GM19395 (cell line): Measurements from ENCODE around the gene DBF4.
"Not testable (repeated sequence)": the region's sequence is repeated elsewhere in the genome, so short reads cannot be mapped to it uniquely, and the experiment has no call there.

ENCODE experiments used
- ATAC-seq: cut with Tn5 transposase; IDR thresholded peaks from one replicate; pipeline ENCODE4 v1.9.1; 2021; ENCODE audit warnings: mild to moderate bottlenecking, moderate library complexity; ENCODE audit not compliant: unreplicated experiment

Gene DBF4

GRCh38 chr7:87878208-87878735 is 2.0 kb downstream of the DBF4 start:
- no peak for ATAC-seq

DNA sequence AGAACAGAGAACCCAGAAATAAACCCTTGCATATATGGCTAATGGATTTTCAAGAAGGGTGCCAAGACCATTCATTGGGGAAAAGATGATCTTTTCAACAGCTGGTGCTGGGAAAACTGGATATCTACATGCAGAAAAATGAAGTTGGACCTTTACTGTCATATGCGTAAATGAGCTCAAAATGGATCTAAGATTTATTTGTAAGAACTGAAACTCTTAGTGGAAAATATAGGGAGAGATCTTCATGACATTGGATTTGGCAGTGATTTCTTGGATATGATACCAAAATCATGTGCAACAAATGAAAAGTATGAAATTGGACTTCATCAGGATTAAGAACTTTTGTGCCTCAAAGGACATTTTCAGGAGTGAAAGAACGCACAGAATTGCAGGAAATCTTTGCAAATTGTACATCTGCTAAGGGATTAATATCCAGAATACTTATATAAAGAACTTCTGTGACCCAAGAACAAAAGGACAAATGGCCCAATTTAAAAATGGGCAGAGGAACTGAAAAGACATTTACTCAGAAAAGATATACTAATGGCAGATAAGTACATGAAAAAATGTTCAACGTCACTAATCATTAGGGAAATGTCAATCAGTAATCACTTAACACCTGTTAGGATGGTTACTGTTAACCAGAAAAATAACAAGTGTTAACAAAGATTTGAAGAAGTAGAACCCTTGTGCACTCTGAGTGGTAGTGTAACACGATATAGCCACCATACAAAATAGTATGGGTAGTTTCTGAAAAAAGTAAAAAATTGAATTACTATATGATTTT is 6.1 kb downstream of the DBF4 start:
- no peak for ATAC-seq

DNA sequence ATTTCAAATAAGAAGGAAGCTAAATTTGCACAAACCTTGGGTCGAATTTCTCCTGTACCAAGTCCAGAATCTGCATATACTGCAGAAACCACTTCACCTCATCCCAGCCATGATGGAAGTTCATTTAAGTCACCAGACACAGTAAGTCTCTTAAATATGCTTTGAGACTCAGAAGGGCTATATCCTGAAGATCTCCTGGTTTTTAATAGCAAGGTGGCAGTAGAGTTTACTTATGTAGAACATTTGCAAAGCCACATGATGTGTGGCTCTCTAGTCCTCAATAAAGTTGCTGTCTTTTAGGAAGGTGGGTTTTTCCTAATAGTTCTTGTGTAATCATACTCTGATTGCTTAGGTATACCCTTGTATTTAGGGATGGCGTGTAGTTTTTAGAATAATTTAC is 8.7 kb downstream of the DBF4 start:
- ATAC-seq = no peak

GRCh38 chr7:87886875-87887274 is 10.6 kb downstream of the DBF4 start:
- ATAC-seq = no peak

DNA sequence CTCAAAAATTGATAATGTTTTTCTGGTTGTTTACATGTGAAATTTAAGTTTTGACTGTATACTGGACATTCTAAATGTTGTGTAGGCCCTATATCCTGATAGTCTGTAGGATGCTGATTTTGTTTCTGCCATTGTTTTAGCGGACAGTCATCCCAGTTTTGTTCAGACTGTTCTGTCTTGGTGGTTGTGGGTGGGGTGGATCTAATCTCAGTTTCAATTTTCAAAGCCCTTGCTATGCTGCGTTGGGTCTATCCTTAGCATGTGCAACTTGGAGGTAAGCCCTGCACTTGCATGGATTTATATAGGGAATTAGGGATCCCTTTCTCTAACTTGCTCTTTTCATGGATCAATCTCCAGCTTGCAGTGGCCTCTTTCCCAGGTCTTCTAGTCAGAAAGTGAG is 19.1 kb downstream of the DBF4 start:
- ATAC-seq = no peak

DNA sequence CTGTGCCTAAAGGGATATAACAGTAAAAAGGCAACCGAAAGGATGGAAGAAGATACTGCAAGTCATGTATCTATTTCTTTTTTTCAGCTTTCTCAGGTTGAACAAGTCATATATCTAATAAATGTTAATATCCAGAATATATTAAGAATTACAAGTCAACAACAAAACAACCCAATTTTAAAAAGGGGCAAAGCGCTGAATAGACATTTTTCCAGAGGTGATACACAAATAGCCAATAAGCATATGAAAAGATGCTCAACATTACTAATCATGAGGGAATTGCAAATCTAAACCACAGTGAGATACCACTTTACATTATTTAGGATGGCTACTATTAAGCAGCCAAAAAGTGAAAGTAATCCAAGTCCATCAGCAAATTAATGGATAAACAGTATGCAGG is 23.0 kb downstream of the DBF4 start:
- no peak for ATAC-seq

DNA sequence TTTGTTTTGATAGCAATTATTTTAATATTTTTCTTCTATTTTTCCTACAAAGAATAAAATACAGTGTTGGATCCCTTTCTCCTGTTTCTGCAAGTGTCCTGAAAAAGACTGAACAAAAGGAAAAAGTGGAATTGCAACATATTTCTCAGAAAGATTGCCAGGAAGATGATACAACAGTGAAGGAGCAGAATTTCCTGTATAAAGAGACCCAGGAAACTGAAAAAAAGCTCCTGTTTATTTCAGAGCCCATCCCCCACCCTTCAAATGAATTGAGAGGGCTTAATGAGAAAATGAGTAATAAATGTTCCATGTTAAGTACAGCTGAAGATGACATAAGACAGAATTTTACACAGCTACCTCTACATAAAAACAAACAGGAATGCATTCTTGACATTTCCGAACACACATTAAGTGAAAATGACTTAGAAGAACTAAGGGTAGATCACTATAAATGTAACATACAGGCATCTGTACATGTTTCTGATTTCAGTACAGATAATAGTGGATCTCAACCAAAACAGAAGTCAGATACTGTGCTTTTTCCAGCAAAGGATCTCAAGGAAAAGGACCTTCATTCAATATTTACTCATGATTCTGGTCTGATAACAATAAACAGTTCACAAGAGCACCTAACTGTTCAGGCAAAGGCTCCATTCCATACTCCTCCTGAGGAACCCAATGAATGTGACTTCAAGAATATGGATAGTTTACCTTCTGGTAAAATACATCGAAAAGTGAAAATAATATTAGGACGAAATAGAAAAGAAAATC is 31.0 kb downstream of the DBF4 start:
- ATAC-seq = not testable (repeated sequence)

DNA sequence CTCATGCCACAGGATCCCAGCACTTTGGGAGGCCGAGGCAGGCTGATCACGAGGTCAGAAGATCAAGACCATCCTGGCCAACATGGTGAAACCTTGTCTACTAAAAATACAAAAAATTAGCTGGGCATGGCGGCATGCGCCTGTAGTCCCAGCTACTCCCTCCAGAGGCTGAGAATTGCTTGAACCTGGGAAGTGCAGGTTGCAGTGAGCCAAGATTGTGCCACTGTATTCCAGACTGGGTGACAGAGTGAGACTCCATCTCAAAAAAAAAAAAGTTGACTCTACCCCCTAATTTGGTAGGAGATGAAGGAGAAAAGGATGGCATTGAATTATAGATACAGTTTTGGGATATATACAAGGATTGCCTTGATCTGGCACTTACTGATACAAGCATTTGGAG is 32.5 kb downstream of the DBF4 start:
- not testable (repeated sequence) for ATAC-seq

DNA sequence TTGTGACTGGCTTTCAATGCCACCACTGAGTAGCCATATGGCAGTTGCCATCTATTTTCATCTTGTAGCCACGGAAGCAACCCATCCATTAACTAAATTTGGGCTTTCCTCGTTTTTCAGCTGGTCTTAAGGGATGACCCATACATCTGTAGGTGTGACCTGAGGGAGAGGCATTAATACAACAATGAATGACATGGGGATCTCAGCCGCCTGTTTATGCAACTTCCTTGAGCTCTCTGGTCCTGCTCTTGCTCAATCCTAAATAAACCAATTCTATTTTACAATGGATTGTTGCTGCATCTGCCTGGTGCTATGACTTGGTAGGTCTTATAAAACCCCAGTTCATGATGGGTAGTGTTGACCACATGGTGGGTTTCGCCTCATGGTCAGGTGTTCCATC is 35.8 kb downstream of the DBF4 start:
- no peak for ATAC-seq

DNA sequence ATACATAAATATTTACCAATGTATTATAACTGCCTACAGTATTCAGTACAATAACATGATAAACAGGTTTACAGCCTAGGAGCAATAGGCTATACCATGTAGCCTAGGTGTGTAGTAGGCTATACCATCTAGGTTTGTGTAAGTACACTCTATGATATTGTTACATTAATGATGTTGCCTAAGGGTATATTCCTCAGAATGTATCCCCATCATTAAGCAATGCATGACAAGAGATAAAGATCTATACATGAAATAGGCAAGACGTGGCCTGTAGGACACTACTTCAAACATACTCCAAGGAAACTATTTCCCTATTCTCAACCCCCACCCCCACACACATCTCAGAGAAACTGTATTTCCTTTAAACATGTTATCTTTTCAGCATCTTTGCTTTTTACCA is 42.4 kb downstream of the DBF4 start:
- no peak for ATAC-seq

DNA sequence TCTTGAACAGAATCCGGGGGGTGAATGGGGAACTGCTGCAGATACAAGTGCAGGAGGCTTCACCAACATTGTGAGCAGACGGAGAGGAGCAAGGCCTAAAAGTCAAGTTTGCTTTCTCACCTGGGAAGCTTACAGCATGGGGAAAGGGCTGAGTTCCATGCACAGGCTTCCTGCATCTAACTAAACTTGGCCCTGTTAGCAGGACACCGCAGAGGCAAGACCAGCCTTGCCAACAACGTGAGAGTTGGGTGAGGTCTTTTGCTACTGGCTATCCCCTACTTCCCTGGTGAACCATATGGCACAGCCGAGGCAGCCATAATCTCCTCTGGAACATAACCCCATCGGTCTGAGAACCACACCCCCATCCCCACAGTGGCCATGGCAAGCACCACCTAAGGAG is 43.6 kb downstream of the DBF4 start:
- no peak for ATAC-seq

GRCh38 chr7:87920578-87920977 is 44.3 kb downstream of the DBF4 start:
- ATAC-seq = no peak

GRCh38 chr7:87922759-87923395 is 46.6 kb downstream of the DBF4 start:
- ATAC-seq = not testable (repeated sequence)

DNA sequence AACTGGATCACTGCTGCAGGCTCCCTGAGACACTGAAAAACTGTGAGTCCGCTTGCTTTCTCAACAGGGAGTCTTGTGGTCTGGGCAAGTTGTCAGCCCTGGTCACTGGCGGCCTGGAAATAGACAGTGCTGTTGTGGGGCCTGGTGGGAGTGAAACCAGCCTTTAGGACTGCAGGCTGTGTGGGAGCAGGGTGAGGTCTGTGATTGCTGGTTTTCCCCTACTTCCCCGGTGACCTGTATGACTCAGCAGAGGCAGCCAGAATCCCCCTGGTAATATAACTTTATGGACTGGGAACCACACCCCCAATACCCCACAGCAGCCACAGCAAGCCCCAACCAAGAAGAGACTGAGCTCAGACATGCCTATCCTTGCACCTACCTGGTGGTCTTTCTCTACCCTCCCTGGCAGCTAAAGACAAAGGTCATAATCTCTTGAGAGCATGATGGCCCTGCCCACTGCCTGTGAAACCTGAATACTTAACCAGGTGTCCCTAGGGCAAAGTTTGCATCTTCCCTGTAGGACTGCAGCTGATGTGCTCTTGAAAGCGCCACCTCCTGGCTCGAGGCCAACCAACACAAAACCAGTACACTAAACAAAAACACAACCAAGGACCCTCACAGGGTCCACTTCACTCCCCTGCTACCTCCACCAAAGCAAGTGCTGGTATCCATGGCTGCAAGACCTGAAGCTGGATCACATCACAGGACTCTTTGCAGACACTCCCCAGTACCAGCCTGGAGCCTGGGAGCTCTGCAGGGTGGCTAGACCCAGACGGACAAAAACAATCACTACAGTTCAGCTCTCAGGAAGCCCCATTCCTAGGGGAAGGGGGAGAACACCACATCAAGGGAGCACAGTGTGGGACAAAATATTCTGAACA is 50.5 kb downstream of the DBF4 start:
- ATAC-seq = peak; percentile 98

- peak; percentile 18 for ATAC-seq
Observed at GRCh38 chr7:87933605-87933952, 57.3 kb downstream of the DBF4 start.

GRCh38 chr7:87933953-87934698 is 57.8 kb downstream of the DBF4 start, which contains the start of gene ADAM22:
TSS of gene ADAM22 (plus strand) at chr7:87934251. CDS start at chr7:87934466, 215 bp downstream.
- peak; percentile 97 for ATAC-seq

DNA sequence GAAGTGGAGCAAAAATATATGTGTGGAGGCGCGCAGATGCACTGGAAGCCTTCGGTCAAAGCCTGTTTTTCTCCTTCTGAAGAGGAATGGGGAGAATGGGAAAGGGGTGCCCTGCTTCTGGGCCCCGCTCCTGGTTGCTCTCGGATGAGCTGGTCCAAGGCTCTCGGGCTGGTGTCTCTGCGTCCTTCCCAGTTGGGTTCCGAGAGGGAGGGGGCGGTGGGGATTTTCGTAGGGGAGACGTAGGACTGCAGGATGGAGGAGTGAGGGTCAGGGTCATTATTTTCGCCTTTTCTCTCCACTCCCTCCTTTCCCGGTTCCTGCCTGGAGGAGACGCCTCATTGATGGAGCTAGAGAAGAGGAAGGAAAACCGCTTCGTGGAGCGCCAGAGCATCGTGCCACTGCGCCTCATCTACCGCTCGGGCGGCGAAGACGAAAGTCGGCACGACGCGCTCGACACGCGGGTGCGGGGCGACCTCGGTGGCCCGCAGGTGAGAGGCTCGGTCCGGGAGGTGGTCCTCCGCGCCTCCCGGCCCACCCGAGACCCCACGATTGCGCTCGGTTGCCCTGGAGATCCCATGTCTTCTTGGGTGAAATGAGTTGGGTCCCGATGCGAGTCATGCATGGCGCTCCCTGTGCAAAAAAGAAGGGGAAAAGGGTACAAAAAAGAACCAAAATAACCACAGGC is 58.5 kb downstream of the DBF4 start:
- ATAC-seq = peak; percentile 7

- no peak for ATAC-seq
Observed at GRCh38 chr7:87935384-87935706, 59.1 kb downstream of the DBF4 start.

GRCh38 chr7:87941138-87941537 is 64.8 kb downstream of the DBF4 start:
- no peak for ATAC-seq
